Keratinocyte (primary cell): Measurements from ENCODE around the gene SKAP1. TPM values are rescaled to one million over a fixed set of nuclear protein-coding genes. Genes with fewer than 3 reads are reported as not detected.

Source experiments
- DNase-seq: peaks from one replicate; pipeline ENCODE4 v3.0.0-alpha.2; 2011; ENCODE audit warnings: low read depth, missing footprints, low spot score
- FAIRE-seq: peaks from 2 replicates; lab custom pipeline; 2011; peaks lifted over from hg19 to GRCh38; lab: Jason Lieb, UNC
- H2AFZ ChIP-seq: 2 replicates; pipeline ENCODE4 v1.6.0; 2012; ENCODE audit warnings: low read length, control low read depth, inconsistent platforms; ENCODE audit not compliant: control insufficient read depth
- H3K27ac ChIP-seq: 2 replicates; pipeline ENCODE4 v1.5.1; 2011; ENCODE audit warnings: low read length; ENCODE audit not compliant: control insufficient read depth, insufficient read depth
- H3K27me3 ChIP-seq: 3 replicates; pipeline ENCODE4 v1.6.0; 2011; ENCODE audit warnings: low read length; ENCODE audit not compliant: control insufficient read depth, insufficient read depth; ENCODE audit errors: extremely low read depth
- H3K36me3 ChIP-seq, 2 experiments: 2 replicates in 1 of 2; 3 replicates in 1 of 2; pipeline ENCODE4 v1.5.1; 2011; ENCODE audit warnings: low read length in 2 of 2, mild to moderate bottlenecking in 1 of 2; ENCODE audit not compliant: control insufficient read depth in 2 of 2, insufficient read depth in 2 of 2; ENCODE audit errors: extremely low read depth in 1 of 2
- H3K4me1 ChIP-seq: 3 replicates; pipeline ENCODE4 v1.5.1; 2011; ENCODE audit warnings: low read length; ENCODE audit not compliant: control insufficient read depth, insufficient read depth; ENCODE audit errors: extremely low read depth
- H3K4me2 ChIP-seq: 3 replicates; pipeline ENCODE4 v1.6.0; 2011; ENCODE audit warnings: low read depth, low read length; ENCODE audit not compliant: control insufficient read depth, insufficient read depth; ENCODE audit errors: extremely low read depth
- H3K4me3 ChIP-seq, 3 experiments: fragments of 200-600 bp in 1 of 3; sonication (generic) in 1 of 3; 2 replicates in 2 of 3; 3 replicates in 1 of 3; pipeline ENCODE4 v1.5.1; 2011 to 2016; ENCODE audit warnings: low read length in 3 of 3, mild to moderate bottlenecking in 3 of 3, control low read depth in 2 of 3, inconsistent platforms in 1 of 3, low read depth in 1 of 3, mixed read lengths in 1 of 3, mixed run types in 1 of 3, moderate library complexity in 1 of 3; ENCODE audit not compliant: control insufficient read depth in 2 of 3, insufficient read depth in 2 of 3; ENCODE audit errors: extremely low read depth in 1 of 3
- H3K79me2 ChIP-seq: 2 replicates; pipeline ENCODE4 v1.6.0; 2012; ENCODE audit warnings: low read length; ENCODE audit not compliant: control insufficient read depth, insufficient read depth
- H3K9ac ChIP-seq: 3 replicates; pipeline ENCODE4 v1.6.0; 2011; ENCODE audit warnings: low read length; ENCODE audit not compliant: control insufficient read depth, insufficient read depth; ENCODE audit errors: extremely low read depth
- H3K9me1 ChIP-seq: 3 replicates; pipeline ENCODE4 v1.6.0; 2011; ENCODE audit warnings: low read length; ENCODE audit not compliant: control insufficient read depth, insufficient read depth; ENCODE audit errors: extremely low read depth
- H3K9me3 ChIP-seq: 2 replicates; pipeline ENCODE4 v1.5.1; 2012; ENCODE audit warnings: low read depth, low read length; ENCODE audit not compliant: control insufficient read depth
- H4K20me1 ChIP-seq: 3 replicates; pipeline ENCODE4 v1.6.0; 2011; ENCODE audit warnings: low read length; ENCODE audit not compliant: control insufficient read depth, insufficient read depth; ENCODE audit errors: extremely low read depth
- CTCF ChIP-seq, 3 experiments: IDR thresholded peaks in 1 of 3; conservative IDR thresholded peaks in 1 of 3; optimal IDR thresholded peaks in 1 of 3; 2 replicates in 2 of 3; 3 replicates in 1 of 3; pipeline versions ENCODE3 to v1.5.1; 2011; ENCODE audit warnings: low read length in 3 of 3, mild to moderate bottlenecking in 3 of 3, moderate library complexity in 2 of 3, control low read depth in 1 of 3, inconsistent platforms in 1 of 3; ENCODE audit not compliant: insufficient read depth in 2 of 3; ENCODE audit errors: extremely low read depth in 1 of 3
- EZH2 ChIP-seq: IDR thresholded peaks from one replicate; pipeline ENCODE4 v1.6.1; 2012; ENCODE audit warnings: inconsistent platforms, mild to moderate bottlenecking, low read length, moderate library complexity
- dilution Hi-C: fragments of 300-500 bp; cut with MboI; formaldehyde crosslinking; loops from one replicate; pipeline ENCODE4 v1.7.0; 2020; ENCODE audit warnings: low sequenced_read_pairs; ENCODE audit not compliant: extremely low pct_ligation_motif_present
- polyA plus RNA-seq, 5 experiments: library from polyadenylated mRNA; depleted of rRNA in 3 of 5; stranded (reverse) in 3 of 5; stranded (forward) in 1 of 5; unstranded in 1 of 5; fragments of >200 nt; gene quantifications; 1 replicate in 1 of 5; 2 replicates in 3 of 5; 3 replicates in 1 of 5; pipeline versions ENCODE4 v1.2.1 to v1.2.3, GENCODE V29; 2011 to 2012; ENCODE audit warnings: missing spikeins in 2 of 5, low read depth in 1 of 5, low replicate concordance in 1 of 5

SKAP1 gene
- polyA plus RNA-seq, 1 donor (not counting 4 experiments of a cell fraction or from before 2014, with no cell fraction given): not detected

- Histone ChIP-seq H3K27ac (no peak overlapping the region), H3K9me1 (no peaks in the 10 kb centered on the region), H3K36me3 (no peaks in the 10 kb centered on the region), H4K20me1 (no peaks in the 10 kb centered on the region), H2AFZ (no peak overlapping the region), H3K9ac (no peak overlapping the region), H3K9me3 (no peaks in the 10 kb centered on the region), H3K4me2 (no peak overlapping the region), H3K4me3 (no peak overlapping the region), H3K27me3 (no peaks in the 10 kb centered on the region), H3K4me1 (no peaks in the 10 kb centered on the region), H3K79me2 (no peaks in the 10 kb centered on the region)
- FAIRE-seq (no peak), DNase-seq (no peak)
- dilution Hi-C loops: no loop called here
- TF ChIP-seq EZH2 (no peak), CTCF (optimal IDR thresholded peaks at IDR 0.05 in 1 of 3, IDR thresholded peaks at IDR 0.05 in 1 of 3, conservative IDR thresholded peaks at IDR 0.05 in 1 of 3; ENCODE audit: extremely low read depth in 1 of 3, insufficient read depth in 2 of 3, low read length in 3 of 3) (no peak)
Observed at GRCh38 chr17:48463526-48463925, 33.5 kb upstream of the SKAP1 start.

DNA sequence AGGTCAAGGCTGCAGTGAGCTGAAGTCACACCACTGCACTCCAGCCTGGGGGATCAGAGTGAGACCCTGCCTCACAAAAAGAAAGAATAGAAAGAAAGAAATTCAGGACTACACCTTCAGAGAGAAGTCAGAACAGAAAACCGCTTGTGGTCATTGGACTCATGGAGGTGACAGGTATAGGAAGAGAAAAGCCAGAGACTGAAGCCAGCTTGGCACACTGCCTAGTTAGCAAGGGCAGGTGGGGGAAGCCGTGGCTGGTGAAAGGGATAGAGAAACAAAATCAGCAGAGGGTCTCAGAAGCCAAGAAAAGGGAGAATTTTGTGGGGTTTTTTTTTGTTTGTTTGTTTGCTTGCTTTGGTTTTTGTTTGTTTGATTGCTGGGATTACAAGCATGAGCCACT is 32.9 kb upstream of the SKAP1 start:
- dilution Hi-C loops: no loop called here
- no peak for TF ChIP-seq EZH2
- no peak for TF ChIP-seq CTCF (optimal IDR thresholded peaks at IDR 0.05 in 1 of 3, IDR thresholded peaks at IDR 0.05 in 1 of 3, conservative IDR thresholded peaks at IDR 0.05 in 1 of 3; ENCODE audit: extremely low read depth in 1 of 3, insufficient read depth in 2 of 3, low read length in 3 of 3)
- no peak for FAIRE-seq

More for the DNA sequence above, 32.9 kb upstream of the SKAP1 start:
- Histone ChIP-seq H3K79me2 (no peaks in the 10 kb centered on the region), H3K27ac (no peak overlapping the region), H3K36me3 (no peaks in the 10 kb centered on the region), H4K20me1 (no peaks in the 10 kb centered on the region), H3K4me3 (no peak overlapping the region), H3K9me1 (no peaks in the 10 kb centered on the region), H2AFZ (no peak overlapping the region), H3K9ac (no peak overlapping the region), H3K4me2 (no peak overlapping the region), H3K4me1 (no peaks in the 10 kb centered on the region), H3K27me3 (no peaks in the 10 kb centered on the region), H3K9me3 (no peaks in the 10 kb centered on the region)
- no peak for DNase-seq
